Lower leg skin (tissue), 3 donors: ENCODE data around the gene SCMH1.

Experiments used
- CTCF ChIP-seq, 3 donors: fragments of 450-650 bp; IDR thresholded peaks; one replicate each; pipeline ENCODE4 v1.5.1; 2016; ENCODE audit warnings: antibody characterized with exemption in 3 of 3, mild to moderate bottlenecking in 3 of 3, moderate library complexity in 2 of 3
- POLR2A ChIP-seq, 2 donors: fragments of 450-650 bp; IDR thresholded peaks; one replicate each; pipeline ENCODE4 v1.6.1; 2016 to 2017; ENCODE audit warnings: antibody characterized with exemption in 2 of 2, mild to moderate bottlenecking in 1 of 2, moderate library complexity in 1 of 2

- TF ChIP-seq POLR2A (IDR thresholded peaks at IDR 0.05) (no peak), CTCF (IDR thresholded peaks at IDR 0.05) (no peak)
These were observed 39.2 kb upstream of the SCMH1 start for GRCh38 chr1:41281334-41281733.
